ENCODE data around the gene PHYHD1.

GRCh38 chr9:128887049-128887448 is 33.7 kb upstream of the PHYHD1 start:
- TF ChIP-seq EZH2 (IDR thresholded peaks at IDR 0.05; ENCODE audit: low read length, unreplicated experiment) (no peak), CTCF (conservative IDR thresholded peaks at IDR 0.05; ENCODE audit: low read depth, low read length) (no peak), EZH2phosphoT487 (IDR thresholded peaks at IDR 0.05; ENCODE audit: borderline replicate concordance, low read length) (no peak)
